ENCODE results near the gene NPFFR1. TPM values are rescaled to one million over a fixed set of nuclear protein-coding genes. Genes with fewer than 3 reads are reported as not detected.
A peak's percentile ranks its signal among the peaks of the same experiment; 100 is the strongest.
"Not testable (repeated sequence)": the region's sequence is repeated elsewhere in the genome, so short reads cannot be mapped to it uniquely, and the experiment has no call there.

Gene NPFFR1
- polyA plus RNA-seq, 6 donors from 2014 or later: not detected

DNA sequence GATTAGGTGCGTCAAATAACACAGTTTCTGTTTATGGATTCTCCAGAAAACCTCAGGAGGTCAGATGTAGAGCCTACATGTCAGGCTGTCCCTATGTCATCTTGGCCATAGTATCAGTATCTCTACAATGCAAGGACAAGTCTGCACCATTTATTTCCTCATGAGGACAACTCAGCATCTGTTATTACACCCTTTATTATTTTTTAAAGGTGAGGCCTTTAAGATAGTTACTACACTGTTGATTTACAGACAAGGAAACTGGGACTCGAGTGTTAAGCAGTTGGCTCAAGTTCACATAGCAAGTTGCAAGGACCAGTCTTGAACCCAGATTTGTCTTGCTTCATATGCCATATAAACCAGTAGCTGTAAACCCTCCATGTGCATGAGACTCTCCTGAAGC lies 27.3 kb downstream of the NPFFR1 start:
- Mint-ChIP-seq H3K4me1 (peaks cover 6 to 11% (median 7%) of the 10 kb centered on the region in 3 donors), H3K27me3 (peaks cover 62 to 91% (median 89%) of the 10 kb centered on the region in 3 donors), H3K27ac (no peak overlapping the region), H3K4me3 (peak overlapping the region in 4 of 8 donors; percentile 35 to 73 (median 55)), H3K9me3 (peaks cover 5 to 15% (median 10%) of the 10 kb centered on the region in 7 donors), H3K36me3 (peaks cover 5 to 7% of the 10 kb centered on the region in 2 donors)
- no peak for DNase-seq
- no peak for ATAC-seq (ENCODE audit: low read depth in 2 of 2)

DNA sequence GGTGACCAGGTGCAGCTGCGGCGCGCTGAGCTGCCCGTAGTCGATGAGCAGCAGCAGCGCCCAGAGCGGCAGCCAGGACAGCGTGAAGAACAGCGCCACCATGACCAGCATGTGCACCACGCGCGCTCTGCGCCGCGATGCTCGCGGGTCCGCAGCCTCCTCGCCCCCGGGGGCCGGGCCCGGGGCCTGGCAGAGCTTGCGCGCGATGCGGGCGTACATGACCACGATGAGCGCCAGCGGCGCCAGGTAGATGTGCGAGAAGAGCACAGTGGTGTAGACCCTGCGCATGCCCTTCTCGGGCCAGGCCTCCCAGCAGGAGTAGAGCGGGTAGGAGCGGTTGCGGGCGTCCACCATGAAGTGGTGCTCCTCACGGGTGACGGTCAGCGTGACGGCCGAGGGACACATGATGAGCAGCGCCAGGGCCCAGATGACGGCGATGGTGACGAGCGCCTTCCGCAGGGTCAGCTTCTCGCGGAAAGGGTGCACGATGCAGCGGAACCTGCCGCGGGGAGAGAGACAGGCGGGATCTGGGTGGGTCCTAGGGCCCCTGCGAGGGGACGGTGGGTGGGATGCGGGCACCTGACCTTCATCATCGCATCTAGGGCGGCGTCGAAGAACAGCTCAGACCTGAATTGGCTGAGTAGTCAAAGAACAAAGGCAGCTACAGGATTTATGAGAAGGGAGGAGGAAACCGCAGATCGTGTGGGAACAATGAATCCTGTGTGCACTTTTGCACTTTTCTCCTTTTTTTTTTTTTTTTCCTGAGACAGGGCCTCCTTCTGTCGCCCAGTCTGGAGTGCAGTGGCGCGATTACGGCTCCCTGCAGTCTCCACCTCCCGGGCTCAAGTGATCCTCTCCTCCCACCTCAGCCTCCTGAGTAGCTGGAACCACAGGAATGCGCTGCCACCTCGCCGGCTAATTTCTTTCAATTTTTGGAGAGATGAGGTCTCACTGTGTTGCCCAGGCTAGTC lies 28.2 kb downstream of the NPFFR1 start:
- H3K4me3 Mint-ChIP-seq: peak overlapping the region in 6 of 8 donors; percentile 62 to 74 (median 68)
- peaks cover 66 to 90% (median 85%) of the 10 kb centered on the region in 3 donors for H3K27me3 Mint-ChIP-seq
- H3K4me1 Mint-ChIP-seq: peaks cover 6 to 11% (median 7%) of the 10 kb centered on the region in 3 donors
- H3K9me3 Mint-ChIP-seq: peaks cover 0 to 12% (median 3%) of the 10 kb centered on the region in 7 donors
- peak overlapping the region in 1 of 6 donors; percentile 36 for H3K27ac Mint-ChIP-seq
- DNase-seq (no peak), ATAC-seq (ENCODE audit: low read depth in 2 of 2) (peak; percentile 33 to 34)
- no peaks in the 10 kb centered on the region for H3K36me3 Mint-ChIP-seq

DNA sequence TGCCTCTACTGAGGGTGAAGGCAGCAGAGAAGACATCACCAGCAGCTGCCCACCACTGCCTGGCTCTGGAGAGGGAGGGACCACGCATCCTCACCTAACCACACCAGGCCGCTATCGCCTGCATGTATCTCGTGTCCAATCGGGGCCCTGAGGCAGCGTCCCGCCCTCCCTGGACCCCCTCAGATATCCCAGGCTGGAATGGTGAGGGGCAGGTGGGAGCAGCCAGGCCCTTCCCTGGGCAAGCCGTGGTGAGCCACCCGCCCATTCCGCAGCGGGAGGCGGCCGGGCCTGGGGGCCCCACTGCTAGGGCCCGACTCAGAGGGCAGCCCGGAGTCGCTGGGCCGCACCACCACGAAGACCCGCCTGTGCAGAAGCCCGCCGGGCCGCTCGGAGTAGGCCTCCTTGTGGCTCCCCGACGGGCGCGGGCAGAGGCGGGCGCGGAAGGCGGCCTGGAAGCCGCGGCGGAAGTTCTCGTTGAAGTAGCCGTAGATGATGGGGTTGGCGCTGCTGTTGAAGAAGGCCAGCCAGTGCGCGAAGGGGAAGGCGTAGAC lies 29.0 kb downstream of the NPFFR1 start:
- Mint-ChIP-seq H3K4me1 (peaks cover 6 to 11% (median 7%) of the 10 kb centered on the region in 3 donors), H3K4me3 (peak overlapping the region in 4 of 8 donors; percentile 62 to 73 (median 68)), H3K27ac (peak overlapping the region in 1 of 6 donors; percentile 47), H3K9me3 (peaks cover 0 to 5% (median 1%) of the 10 kb centered on the region in 7 donors), H3K27me3 (peaks cover 71 to 82% (median 78%) of the 10 kb centered on the region in 3 donors), H3K36me3 (no peaks in the 10 kb centered on the region)
- ATAC-seq (ENCODE audit: low read depth in 2 of 2): no peak
- no peak for DNase-seq

DNA sequence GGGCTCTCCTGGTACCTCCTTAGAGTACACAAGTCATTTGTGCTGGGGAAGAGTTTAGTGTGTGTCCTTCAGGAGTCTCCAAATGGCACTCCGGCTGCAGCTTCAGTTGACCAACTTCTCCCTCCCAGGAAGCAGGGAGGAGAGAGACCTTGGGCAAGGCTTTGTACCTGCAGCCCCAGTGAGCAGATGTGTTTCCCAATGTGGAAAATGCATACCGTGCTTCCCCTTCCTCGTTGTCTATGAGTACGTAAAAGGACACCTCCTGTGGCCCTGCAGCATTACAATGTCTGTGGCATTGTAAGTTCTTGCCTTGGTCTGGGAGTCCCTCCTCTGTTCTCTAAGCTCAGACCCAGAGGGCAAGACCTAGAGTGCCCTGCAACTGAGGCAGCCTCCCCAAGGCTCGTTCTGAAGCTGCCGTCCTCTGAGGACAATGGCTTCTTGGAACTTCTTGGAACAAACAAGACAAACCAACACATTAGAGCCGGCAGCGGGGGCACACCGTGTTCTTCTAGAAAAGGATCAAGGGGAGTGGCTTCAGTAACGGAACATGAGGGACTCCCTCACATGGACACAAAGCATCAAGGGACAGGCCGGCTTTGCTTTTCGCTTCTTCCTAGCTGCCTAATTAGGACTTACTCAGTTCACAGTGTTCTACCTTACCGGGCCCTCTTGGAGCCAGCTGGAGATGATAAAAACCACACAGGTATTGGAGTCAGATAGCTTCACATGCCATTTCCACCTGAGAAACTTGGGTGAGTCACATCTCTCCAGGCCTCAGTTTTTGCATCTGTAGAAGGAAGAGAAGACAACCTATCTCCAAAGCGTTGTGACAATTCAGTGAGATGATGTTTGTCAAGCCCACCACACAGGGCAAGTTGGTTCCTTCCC lies 29.7 kb downstream of the NPFFR1 start:
- DNase-seq: no peak
- peak overlapping the region in 3 of 8 donors; percentile 34 to 40 (median 35) for H3K4me3 Mint-ChIP-seq
- ATAC-seq (ENCODE audit: low read depth in 2 of 2): no peak
- H3K27me3 Mint-ChIP-seq: peaks cover 65 to 75% (median 72%) of the 10 kb centered on the region in 3 donors
- peaks cover 6 to 11% (median 7%) of the 10 kb centered on the region in 3 donors for H3K4me1 Mint-ChIP-seq
- H3K36me3 Mint-ChIP-seq: no peaks in the 10 kb centered on the region
- peaks cover 0 to 5% (median 0%) of the 10 kb centered on the region in 7 donors for H3K9me3 Mint-ChIP-seq
- no peak overlapping the region for H3K27ac Mint-ChIP-seq

DNA sequence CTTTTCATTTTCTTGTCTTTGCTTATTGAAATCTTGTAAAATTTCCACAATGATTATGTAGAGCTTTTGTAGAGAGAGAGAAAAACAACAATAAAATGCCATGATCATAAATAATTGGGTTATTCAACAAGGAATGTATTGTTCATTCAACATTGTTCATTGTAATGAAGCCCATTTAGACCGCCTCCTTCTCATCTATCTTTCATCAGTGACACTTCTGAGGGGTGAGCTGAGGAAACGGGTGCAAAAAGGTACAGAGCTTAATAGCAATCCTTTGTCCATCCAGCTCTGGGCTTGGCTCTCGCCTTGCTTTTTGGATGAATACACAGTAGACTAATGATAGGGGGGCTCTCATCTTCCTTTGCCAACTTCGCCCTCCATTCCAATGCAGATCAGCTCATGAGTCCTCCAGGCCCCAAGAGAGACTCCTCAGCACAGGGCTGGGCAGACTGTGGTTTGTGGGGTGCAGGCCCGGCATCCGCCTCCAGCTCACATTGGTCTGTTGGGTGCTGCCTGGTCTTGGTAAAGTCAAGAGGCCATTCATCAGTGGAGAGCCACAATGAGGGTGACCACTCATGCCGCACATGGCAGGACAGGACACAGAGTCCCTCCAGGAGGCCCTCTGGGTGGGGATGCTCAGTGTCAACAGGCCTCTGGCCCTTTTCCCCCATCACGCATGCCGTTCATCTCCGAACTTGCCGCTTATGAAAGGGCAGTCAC lies 32.7 kb downstream of the NPFFR1 start:
- H3K36me3 Mint-ChIP-seq: no peaks in the 10 kb centered on the region
- peaks cover 6 to 11% (median 8%) of the 10 kb centered on the region in 3 donors for H3K4me1 Mint-ChIP-seq
- ATAC-seq (ENCODE audit: low read depth in 2 of 2): no peak
- no peak for DNase-seq
- no peak overlapping the region for H3K4me3 Mint-ChIP-seq
- H3K27ac Mint-ChIP-seq: no peak overlapping the region
- H3K9me3 Mint-ChIP-seq: peaks cover 0 to 5% (median 0%) of the 10 kb centered on the region in 7 donors
- peaks cover 55 to 65% (median 61%) of the 10 kb centered on the region in 3 donors for H3K27me3 Mint-ChIP-seq

DNA sequence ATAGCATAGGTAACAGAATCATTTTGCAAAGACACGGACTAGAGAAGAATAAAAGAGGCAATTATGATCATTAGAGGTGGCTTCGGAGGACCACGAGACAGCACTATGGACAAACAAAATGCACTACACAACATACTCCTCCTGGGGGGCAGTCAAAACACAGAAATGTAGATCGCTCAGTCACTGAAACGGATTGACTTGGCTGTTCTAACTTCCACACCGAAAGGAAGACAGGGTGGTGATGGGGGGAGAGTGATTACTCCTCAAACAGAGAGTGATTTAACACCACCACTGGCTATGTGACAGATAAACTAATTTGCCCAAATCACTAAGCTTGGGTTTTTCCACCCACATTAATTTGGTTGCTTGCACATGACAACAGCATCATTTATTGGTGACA lies 36.4 kb downstream of the NPFFR1 start:
- peaks cover 35 to 38% (median 36%) of the 10 kb centered on the region in 3 donors for H3K27me3 Mint-ChIP-seq
- DNase-seq (no peak), ATAC-seq (ENCODE audit: low read depth in 2 of 2) (no peak)
- H3K4me3 Mint-ChIP-seq: no peak overlapping the region
- peaks cover 0 to 4% (median 0%) of the 10 kb centered on the region in 3 donors for H3K4me1 Mint-ChIP-seq
- peaks cover 0 to 5% (median 0%) of the 10 kb centered on the region in 7 donors for H3K9me3 Mint-ChIP-seq
- no peak overlapping the region for H3K27ac Mint-ChIP-seq
- H3K36me3 Mint-ChIP-seq: no peaks in the 10 kb centered on the region

DNA sequence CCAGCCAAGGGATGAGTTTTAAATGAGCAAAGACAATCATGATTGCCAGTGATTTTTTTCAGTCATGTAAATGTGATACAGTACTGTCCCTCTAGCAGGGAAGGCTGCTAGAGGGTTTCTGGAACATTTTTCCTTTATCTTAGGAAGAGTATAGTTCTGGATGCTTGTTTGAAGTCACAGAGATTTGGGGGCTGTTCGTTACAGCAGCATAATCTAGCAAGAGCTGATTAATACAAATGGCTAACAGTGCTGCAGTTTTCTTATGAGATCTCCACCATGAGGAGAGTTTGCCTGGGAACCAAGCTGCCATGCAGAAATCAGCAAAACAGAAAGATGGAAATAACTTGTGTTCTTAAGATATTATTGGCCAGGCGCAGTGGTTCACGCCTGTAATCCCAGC lies 42.7 kb downstream of the NPFFR1 start:
- no peak overlapping the region for H3K4me3 Mint-ChIP-seq
- H3K36me3 Mint-ChIP-seq: no peaks in the 10 kb centered on the region
- peaks cover 0 to 4% (median 0%) of the 10 kb centered on the region in 3 donors for H3K4me1 Mint-ChIP-seq
- peaks cover 0 to 1% (median 0%) of the 10 kb centered on the region in 7 donors for H3K9me3 Mint-ChIP-seq
- no peak overlapping the region for H3K27ac Mint-ChIP-seq
- peaks cover 5 to 17% (median 8%) of the 10 kb centered on the region in 3 donors for H3K27me3 Mint-ChIP-seq
- ATAC-seq (ENCODE audit: low read depth in 2 of 2) (no peak), DNase-seq (no peak)

DNA sequence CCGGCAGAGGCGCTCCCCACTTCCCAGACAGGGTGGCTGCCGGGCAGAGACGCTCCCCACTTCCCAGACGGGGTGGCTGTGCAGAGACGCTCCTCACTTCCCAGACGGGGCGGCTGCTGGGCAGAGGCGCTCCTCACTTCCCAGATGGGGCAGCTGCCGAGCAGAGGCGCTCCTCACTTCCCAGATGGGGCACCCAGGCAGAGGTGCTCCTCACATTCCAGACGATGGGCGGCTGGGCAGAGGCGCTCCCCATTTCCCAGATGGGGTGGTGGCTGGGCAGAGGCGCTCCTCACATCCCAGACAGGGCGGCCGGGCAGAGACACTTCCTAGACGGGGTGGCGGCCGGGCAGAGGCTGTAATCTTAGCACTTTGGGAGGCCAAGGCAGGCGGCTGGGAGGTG lies 43.8 kb downstream of the NPFFR1 start:
- H3K27me3 Mint-ChIP-seq: peaks cover 2 to 16% (median 5%) of the 10 kb centered on the region in 3 donors
- not testable (repeated sequence) for H3K4me1 Mint-ChIP-seq, H3K36me3 Mint-ChIP-seq

DNA sequence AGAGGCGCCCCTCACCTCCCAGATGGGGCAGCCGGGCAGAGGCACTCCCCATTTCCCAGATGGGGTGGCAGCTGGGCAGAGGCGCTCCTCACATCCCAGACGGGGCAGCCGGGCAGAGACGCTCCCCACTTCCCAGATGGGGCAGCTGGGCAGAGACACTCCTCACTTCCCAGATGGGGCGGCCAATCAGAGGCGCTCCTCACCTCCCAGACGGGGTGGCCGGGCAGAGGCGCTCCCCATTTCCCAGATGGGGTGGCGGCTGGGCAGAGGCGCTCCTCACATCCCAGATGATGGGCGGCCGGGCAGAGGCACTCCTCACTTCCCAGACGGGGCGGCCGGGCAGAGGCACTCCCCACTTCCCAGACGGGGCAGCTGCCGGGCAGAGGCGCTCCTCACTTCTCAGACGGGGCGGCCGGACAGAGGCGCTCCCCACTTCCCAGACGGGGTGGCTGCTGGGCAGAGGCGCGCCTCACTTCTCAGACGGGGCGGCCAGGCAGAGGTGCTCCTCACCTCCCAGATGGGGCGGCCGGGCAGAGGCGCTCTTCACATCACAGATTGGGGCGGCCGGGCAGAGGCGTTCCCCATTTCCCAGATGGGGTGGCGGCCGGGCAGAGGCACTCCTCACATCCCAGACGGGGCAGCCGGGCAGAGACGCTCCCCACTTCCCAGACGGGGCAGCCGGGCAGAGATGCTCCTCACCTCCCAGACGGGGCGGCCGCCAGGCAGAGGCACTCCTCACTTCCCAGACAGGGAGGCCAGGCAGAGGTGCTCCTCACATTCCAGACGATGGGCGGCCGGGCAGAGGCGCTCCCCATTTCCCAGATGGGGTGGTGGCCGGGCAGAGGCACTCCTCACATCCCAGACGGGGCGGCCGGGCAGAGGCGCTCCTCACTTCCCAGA lies 44.5 kb downstream of the NPFFR1 start:
- H3K27ac Mint-ChIP-seq; H3K4me1 Mint-ChIP-seq; H3K4me3 Mint-ChIP-seq; ATAC-seq (ENCODE audit: low read depth in 2 of 2); H3K36me3 Mint-ChIP-seq; DNase-seq; H3K9me3 Mint-ChIP-seq: not testable (repeated sequence)
- H3K27me3 Mint-ChIP-seq: peaks cover 0 to 13% (median 5%) of the 10 kb centered on the region in 3 donors

More for the DNA sequence above, 43.8 kb downstream of the NPFFR1 start:
- not testable (repeated sequence) for H3K9me3 Mint-ChIP-seq; H3K4me3 Mint-ChIP-seq; ATAC-seq (ENCODE audit: low read depth in 2 of 2); DNase-seq; H3K27ac Mint-ChIP-seq

DNA sequence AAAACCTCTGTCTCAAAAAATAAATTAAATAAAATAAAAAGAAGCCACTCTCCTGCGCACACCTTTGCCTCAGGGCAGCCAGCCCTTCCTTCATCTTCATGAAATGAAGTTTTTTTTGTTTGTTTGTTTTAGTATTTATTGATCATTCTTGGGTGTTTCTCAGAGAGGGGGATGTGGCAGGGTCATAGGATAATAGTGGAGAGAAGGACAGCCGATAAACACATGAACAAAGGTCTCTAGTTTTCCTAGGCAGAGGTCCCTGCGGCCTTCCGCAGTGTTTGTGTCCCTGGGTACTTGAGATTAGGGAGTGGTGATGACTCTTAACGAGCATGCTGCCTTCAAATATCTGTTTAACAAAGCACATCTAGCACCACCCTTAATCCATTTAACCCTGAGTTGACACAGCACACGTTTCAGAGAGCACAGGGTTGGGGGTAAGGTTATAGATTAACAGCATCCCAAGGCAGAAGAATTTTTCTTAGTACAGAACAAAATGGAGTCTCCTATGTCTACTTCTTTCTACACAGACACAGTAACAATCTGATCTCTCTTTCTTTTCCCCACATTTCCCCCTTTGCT lies 45.8 kb downstream of the NPFFR1 start:
- not testable (repeated sequence) for H3K27me3 Mint-ChIP-seq; H3K4me3 Mint-ChIP-seq; ATAC-seq (ENCODE audit: low read depth in 2 of 2); H3K9me3 Mint-ChIP-seq; H3K27ac Mint-ChIP-seq; H3K4me1 Mint-ChIP-seq; H3K36me3 Mint-ChIP-seq; DNase-seq

DNA sequence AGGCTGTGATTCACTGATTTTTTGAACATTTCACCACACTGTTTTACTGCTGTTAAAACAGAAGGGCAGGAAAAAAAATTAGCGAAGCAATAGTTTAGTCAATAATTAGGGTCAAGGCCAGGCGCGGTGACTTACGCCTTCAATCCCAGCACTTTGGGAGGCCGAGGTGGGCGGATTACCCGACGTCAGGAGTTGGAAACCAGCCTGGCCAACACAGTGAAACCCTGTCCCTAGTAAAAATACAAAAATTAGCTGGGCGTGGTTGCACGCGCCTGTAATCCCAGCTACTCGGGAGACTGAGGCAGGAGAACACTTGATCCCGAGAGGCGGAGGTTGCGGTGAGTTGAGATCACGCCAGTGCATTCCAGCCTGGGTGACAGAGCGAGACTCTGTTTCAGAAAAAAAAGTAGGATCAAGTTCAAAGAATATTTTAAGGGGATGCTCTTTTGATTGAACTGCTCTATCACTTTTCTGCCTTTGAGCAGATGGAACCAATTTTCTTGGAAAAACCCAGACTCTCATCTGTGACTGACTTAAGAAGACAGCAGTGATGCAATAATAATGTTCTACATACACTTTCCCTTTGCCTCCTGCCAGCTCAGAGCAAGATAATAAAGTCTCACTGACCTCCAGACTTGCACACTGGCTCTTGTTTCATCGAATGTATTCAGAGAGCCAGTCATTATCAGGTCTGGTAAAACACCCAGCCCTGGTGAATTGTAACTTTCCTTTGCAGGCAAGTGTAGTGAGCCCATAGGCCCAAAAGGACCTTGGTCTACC lies 48.9 kb downstream of the NPFFR1 start:
- Mint-ChIP-seq H3K4me3 (peak overlapping the region in 3 of 8 donors; percentile 34 to 88 (median 84)), H3K4me1 (peaks cover 9 to 18% (median 13%) of the 10 kb centered on the region in 3 donors), H3K9me3 (no peaks in the 10 kb centered on the region), H3K27ac (peak overlapping the region in 2 of 6 donors; percentile 64 to 70), H3K36me3 (no peaks in the 10 kb centered on the region), H3K27me3 (peaks cover 0 to 3% (median 0%) of the 10 kb centered on the region in 3 donors)
- DNase-seq (no peak), ATAC-seq (ENCODE audit: low read depth in 2 of 2) (no peak)
